ENCODE results near the gene PRAMEF8.
"Not testable (repeated sequence)": the region's sequence is repeated elsewhere in the genome, so short reads cannot be mapped to it uniquely, and the experiment has no call there.

PRAMEF8 gene

GRCh38 chr1:13285037-13285436 lies at the start of gene PRAMEF8:
Gene PRAMEF8 (minus strand): TSS chr1:13285137. CDS start chr1:13284091, 1,046 bp downstream.
- not testable (repeated sequence) for DNase-seq

GRCh38 chr1:13315281-13315680 lies 30.3 kb upstream of the PRAMEF8 start, which contains the start of gene PRAMEF15:
Gene PRAMEF15 (plus strand): TSS chr1:13315581. CDS start chr1:13318408, 2,827 bp downstream.
- DNase-seq = not testable (repeated sequence)

- not testable (repeated sequence) for DNase-seq
These were observed 18.3 kb upstream of the PRAMEF8 start, which contains the start of gene PRAMEF33 for GRCh38 chr1:13303239-13303638. Gene PRAMEF33 (plus strand): TSS chr1:13303539. CDS start chr1:13305955, 2,416 bp downstream.

GRCh38 chr1:13302197-13302596 lies 17.3 kb upstream of the PRAMEF8 start:
- DNase-seq = not testable (repeated sequence)

GRCh38 chr1:13298699-13299098 lies 13.8 kb upstream of the PRAMEF8 start:
- DNase-seq = not testable (repeated sequence)

- DNase-seq = not testable (repeated sequence)
These were observed 12.4 kb upstream of the PRAMEF8 start for GRCh38 chr1:13297216-13297931.

- not testable (repeated sequence) for DNase-seq
These were observed 4.1 kb upstream of the PRAMEF8 start for GRCh38 chr1:13289030-13289429.

DNA sequence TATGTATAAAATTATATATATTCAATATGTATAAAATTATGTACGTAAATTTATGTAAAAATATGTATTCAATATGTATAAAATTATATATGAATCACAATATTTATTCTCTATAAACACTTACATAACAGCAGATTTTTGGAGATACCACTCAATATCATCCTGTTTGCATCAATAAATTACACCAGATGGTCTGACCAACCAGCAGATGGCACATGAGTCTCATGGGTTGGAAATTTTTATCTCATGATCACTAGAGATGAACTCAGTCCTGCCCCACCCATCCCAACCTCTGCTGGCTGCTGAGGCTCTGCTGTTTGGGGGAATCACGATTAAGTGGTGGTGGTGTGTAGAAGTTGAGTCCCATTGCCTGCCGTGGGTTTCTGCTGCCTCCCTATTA lies 5.3 kb downstream of the PRAMEF8 start:
- DNase-seq = not testable (repeated sequence)

- DNase-seq = not testable (repeated sequence)
These were observed 7.9 kb downstream of the PRAMEF8 start for GRCh38 chr1:13277016-13277415.

GRCh38 chr1:13265124-13265523 lies 19.8 kb downstream of the PRAMEF8 start:
- DNase-seq = not testable (repeated sequence)

GRCh38 chr1:13253898-13254297 lies 31.0 kb downstream of the PRAMEF8 start, which contains the start of gene PRAMEF5:
Gene PRAMEF5 (plus strand): TSS chr1:13254198. CDS start chr1:13259269, 5,071 bp downstream.
- not testable (repeated sequence) for DNase-seq

DNA sequence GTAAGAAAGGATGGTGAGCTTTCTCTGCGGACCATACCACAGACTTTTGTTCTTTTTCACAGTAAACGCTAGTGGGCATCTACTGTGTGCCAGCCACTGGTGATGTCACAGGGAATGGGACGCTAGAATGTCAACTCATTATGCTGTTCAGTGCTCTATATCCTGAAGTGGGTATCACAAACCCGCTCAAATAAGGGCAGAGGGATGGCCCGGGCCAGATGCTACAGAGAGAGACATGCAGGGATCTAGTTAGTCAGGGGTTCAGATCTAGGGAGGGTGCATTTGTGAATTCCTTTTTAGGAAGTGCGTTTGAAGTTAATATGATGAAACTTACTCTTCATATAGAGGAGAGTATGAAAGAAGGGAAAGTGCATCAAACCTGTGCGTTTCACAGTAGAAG lies 37.8 kb downstream of the PRAMEF8 start:
- DNase-seq = not testable (repeated sequence)

GRCh38 chr1:13246554-13246871 lies 38.4 kb downstream of the PRAMEF8 start:
- not testable (repeated sequence) for DNase-seq

- not testable (repeated sequence) for DNase-seq
These were observed 38.9 kb downstream of the PRAMEF8 start for GRCh38 chr1:13245841-13246553.

DNA sequence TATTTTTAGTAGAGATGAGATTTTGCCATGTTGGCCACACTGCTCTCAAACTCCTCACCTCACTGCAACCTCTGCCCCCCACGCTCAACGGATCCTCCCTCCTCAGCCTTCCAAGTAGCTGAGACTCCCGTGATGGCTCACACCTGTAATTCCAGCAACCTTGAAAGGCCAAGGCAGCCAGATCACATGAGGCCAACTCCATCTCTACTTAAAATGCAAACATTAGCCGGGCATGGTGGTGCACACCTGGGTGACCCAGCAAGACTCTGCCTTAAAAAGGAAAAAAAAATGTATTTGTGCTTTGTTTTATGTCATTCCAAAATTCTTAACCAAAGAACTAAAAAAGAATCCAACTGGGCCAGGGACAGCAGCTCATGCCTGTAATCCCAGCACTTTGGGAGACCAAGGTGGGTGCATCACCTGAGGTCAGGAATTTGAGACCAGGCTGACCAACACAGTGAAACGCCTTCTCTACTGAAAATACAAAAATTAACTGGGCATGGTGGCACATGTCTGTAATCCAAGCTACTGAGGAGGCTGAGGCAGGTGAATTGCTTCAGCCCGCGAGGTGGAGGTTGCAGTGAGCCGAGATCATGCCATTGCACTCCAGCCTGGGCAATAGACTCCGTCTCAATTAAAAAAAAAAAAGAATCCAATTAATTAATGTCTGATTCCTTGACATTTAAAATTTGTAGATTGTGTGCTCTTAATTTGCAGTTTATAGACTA lies 41.2 kb downstream of the PRAMEF8 start:
- not testable (repeated sequence) for DNase-seq

- DNase-seq = not testable (repeated sequence)
These were observed 45.3 kb downstream of the PRAMEF8 start for GRCh38 chr1:13239633-13240032.

GRCh38 chr1:13237572-13237971 lies 47.4 kb downstream of the PRAMEF8 start:
- DNase-seq = not testable (repeated sequence)

- DNase-seq = not testable (repeated sequence)
These were observed 50.9 kb downstream of the PRAMEF8 start for GRCh38 chr1:13234057-13234456.

DNA sequence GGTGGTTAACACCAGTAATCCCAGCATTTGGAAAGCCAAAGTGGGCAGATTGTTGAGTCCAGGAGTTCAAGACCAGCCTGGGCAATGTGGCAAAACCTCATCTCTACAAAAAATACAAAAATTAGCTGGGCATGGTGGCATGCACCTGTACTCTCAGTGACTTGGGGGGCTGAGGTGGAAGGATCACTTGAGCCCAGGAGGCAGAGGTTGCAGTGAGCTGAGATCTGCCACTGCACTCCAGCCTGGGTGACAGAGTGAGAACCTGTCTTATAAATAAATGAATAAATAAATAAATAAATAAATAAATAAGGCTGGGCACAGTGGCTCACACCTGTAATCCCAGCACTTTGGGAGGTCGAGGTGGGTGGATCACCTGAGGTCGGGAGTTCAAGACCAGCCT lies 52.9 kb downstream of the PRAMEF8 start:
- DNase-seq = not testable (repeated sequence)

Measured in NCI-H2227 treated with DMSO at 0.1 percent for 48 hours (cell line).